GM19351 (cell line): Measurements from ENCODE around the gene EAF2.
"Not testable (repeated sequence)": the region's sequence is repeated elsewhere in the genome, so short reads cannot be mapped to it uniquely, and the experiment has no call there.

ENCODE experiments used
- ATAC-seq: cut with Tn5 transposase; IDR thresholded peaks from one replicate; pipeline ENCODE4 v1.9.1; 2021; ENCODE audit warnings: mild to moderate bottlenecking, moderate library complexity; ENCODE audit not compliant: unreplicated experiment

Gene EAF2

DNA sequence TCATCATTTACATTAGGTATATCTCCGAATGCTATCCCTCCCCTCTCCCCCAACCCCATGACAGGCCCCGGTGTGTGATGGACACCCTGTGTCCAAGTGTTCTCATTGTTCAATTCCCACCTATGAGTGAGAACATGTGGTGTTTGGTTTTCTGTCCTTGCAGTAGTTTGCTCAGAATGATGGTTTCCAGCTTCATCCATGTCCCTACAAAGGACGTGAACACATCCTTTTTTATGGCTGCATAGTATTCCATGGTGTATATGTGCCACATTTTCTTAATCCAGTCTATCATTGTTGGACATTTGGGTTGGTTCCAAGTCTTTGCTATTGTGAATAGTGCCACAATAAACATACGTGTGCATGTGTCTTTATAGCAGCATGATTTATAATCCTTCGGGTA lies 22.8 kb downstream of the EAF2 start:
- not testable (repeated sequence) for ATAC-seq

DNA sequence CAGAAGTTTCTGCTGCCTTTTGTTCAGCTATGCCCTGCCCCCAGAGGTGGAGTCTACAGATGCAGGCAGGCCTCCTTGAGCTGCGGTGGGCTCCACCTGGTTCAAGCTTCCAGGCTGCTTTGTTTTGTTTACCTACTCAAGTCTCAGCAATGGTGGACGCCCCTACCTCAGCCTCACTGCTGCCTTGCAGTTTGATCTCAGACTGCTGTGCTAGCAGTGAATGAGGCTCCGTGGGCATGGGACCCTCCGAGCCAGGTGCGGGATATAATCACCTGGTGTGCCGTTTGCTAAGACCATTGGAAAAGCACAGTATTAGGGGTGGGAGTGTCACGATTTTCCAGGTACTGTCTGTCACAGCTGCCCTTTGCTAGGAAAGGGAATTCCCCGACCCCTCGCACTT lies 28.2 kb downstream of the EAF2 start:
- not testable (repeated sequence) for ATAC-seq

DNA sequence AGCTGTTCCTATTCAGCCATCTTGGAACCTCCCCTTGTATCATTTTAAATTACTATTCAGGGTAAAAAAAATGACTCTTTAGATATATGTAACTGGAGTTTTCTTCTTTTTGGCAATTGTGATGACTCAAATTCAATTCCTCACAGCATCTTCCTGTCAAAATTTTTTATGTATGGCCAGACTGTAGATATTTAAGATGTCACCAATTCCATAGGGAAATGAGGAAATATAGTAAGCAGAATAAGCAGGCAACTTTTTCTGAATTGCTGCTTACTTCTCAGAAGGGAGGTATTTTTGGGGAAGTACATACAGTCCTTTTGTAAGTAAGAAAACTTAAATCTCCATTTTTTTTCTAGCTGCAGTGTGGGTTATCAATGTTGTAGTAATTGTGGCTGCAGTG lies 28.8 kb downstream of the EAF2 start:
- no peak for ATAC-seq

DNA sequence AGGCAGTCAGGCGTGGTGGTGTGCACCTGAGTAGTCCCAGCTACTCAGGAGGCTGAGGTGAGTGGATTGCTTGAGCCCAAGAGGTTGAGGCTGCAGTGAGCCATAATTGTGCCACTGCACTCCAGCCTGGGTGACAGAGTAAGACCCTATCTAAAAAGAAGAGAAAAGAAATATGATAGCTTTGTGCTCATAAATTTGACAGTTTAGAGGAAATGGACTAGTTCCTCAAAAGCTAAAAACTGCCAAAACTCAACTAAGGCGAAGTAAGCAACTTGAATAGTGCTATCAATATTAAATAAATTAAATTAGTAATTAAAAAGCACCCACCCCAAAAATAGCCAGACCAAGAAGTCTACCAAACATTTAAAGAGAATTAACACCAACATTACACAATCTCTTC lies 34.7 kb downstream of the EAF2 start:
- no peak for ATAC-seq

DNA sequence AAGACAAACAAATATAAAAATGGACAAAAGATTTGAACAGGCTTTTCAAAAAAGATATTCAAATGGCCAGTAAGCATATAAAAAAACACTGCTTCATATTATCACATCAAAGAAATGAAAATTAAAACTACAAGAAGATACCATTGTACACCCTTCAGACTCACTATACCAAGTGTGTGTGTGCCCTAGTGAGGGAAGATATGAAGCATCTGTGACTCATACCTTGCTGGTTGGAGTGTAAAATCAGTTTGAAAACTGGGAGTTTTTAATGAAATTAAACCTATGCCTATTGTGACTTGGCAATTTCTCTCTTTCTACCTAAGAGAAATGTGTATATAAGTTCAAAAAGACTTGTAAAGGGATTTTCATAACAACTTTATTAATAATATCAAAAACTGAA lies 35.7 kb downstream of the EAF2 start:
- ATAC-seq = no peak

DNA sequence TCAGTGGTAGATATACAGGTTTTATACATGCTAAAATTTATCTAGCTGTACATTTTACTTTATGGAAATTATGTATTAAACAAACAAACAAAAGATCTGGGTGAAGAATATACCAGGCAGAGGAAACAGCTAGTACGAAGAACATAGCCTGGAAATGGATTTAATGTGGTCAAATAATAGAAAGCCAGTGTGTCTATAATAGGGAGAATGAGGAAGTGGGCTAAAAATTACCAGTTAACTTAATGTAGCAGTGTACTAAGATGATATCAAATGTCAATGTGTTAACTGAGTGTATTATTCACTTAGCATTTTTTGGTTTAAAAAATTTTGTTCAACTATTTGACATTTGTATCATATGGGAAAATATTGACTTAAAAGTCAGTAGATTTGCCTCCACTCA lies 36.4 kb downstream of the EAF2 start:
- no peak for ATAC-seq

DNA sequence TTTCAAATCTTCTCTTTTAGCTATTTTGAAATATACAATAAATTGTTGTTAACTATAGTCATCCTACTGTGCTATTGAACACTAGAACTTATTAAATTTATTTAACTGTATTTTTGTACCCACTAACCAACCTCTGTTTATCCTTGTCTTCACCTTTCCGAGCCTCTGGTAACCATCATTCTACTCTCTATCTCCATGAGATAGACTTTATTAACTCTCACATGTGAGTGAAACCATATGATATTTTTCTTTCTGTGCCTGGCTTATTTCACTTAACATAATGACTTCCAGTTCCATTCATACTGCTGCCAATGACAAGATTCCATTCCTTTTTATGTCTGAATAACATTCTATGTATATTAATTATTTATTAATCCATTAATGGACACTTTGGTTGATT lies 43.4 kb downstream of the EAF2 start:
- ATAC-seq = no peak

DNA sequence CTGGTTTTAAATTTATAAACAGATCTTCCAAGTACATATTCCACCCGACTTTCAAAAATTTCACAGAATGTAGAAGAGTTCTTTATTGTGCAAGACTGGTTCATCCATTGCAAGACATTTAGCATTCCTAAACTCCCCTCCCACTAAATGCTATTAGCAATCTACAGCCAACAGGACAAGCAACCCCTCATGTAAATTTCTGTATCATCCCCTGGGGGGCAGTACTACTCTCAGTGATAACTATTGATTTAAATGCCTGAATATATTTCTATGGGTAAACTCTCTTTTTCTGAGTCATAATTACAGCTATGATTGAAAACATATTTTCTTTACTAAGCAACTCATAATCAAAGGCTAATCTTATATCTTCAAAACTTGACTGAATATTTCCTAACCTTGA lies 48.5 kb downstream of the EAF2 start:
- ATAC-seq = no peak

DNA sequence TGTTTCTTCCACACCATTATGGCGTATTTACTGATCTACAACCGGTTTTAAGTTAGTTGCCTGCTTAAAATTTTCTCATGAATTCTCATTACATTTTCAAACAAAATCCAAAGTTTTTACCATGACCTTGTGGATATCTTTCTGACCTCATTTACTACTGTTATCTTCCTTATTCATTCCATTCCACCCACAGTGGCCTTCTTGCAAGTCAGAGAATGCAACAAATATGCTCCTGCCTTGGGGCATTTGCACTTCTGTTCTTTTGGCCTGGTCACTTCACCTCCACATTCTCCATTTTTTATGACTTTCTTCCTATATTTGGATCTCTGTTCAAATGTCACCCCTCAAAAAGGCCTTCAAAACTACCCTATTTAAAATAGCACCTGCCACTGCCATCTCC lies 50.4 kb downstream of the EAF2 start:
- ATAC-seq = no peak

DNA sequence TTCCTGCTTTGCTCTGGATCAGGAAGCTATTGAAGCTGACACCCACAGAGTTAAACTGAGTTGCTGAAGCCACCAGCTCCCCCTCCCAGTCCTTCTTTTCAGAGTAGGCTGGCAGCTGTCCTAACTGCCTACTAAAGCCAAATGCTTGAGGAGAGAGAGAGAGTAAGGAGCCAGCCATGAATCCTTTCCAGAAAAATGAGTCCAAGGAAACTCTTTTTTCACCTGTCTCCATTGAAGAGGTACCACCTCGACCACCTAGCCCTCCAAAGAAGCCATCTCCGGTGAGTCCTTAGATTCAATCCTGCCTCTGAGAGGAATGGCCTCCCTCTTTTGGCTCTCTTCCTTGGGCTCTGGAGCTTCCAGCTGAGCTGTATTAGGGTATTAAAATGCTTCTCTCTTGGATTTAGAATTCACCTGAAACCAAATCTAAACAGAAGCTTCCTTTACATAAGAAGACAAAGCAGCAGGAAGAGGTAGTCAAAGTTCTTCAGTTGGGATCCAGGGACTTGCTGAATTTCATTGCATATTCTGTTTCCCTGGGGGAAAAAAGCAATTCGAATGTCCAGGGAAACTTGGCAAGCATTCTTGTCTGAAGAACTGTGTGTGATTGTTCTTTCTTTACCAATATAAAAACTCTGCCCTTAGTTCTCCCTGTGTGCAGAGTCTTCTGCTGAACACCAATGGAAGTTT lies 59.4 kb downstream of the EAF2 start, which contains the start of gene SLC15A2:
TSS of gene SLC15A2 (plus strand) at position 101 of the 690 bp plus-strand sequence. CDS start at position 177, 76 bp downstream.
- ATAC-seq = no peak

DNA sequence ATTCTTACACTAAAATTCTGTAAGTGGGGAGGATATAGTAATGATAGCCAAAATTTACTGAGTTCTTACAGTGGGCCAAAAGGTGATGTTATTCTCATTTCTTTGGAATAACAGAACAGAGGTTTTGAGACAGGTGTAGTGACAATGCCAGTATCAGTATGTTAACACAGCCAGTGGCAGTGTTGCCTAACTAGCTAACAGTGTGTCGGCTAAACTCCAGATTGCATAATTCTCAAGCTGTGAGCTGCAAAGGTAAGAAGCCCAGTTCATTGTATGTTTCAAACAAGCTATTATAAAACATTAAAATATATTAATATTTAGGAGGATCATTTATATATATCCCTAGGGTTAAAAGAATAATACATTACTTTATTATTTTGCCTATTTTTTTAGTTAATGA lies 60.1 kb downstream of the EAF2 start:
- no peak for ATAC-seq

DNA sequence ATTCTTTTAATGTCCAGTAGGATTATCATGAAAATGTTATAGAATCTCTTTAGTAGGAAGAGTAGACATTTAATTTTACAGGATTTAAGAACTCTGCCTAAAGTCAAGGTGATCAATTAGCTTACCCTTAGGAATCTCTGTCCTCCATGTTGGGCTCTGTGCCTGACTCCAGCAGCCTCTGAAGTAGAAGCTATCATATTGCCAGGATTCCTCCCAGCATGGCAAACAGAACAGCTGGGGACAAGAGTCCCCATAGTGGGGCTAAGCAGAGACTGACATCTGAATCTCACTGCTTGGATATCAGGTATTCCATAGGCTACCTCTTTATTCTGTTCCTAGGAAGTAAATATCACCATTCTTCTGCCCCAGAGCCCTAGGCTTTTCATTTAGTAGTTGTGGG lies 60.7 kb downstream of the EAF2 start:
- no peak for ATAC-seq

DNA sequence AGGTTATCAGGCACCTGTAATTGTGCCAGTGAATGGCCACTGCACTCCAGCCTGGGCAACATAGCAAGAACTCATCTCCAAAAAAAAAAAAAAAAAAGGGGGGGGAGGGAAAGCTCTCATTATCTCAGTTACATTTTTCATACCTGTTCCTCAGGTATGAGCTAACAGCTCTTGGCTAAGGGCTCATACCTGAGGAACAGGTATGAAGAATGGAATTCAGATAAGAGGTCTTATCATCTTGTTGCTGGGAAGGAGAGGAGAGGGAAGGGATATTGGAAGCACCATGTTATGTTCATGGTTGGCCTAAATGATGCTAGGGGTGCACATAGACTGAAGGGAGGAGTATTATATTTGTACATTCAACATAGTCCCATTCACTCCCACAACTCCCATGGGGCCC lies 61.8 kb downstream of the EAF2 start:
- no peak for ATAC-seq

DNA sequence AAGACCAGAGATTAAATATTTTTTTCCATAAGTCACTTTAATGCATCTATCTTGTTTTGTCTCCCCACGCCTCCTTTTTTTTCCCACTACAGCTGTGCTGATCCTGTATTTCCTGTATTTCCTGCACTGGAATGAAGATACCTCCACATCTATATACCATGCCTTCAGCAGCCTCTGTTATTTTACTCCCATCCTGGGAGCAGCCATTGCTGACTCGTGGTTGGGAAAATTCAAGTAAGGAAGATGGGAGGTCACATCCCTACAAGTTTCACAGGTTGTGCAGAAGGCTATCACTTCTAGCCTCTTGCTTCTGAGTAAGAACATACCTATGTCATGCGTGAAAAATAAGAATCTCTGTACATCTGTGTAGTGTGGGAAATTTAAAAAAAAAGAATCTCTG lies 62.3 kb downstream of the EAF2 start:
- no peak for ATAC-seq

DNA sequence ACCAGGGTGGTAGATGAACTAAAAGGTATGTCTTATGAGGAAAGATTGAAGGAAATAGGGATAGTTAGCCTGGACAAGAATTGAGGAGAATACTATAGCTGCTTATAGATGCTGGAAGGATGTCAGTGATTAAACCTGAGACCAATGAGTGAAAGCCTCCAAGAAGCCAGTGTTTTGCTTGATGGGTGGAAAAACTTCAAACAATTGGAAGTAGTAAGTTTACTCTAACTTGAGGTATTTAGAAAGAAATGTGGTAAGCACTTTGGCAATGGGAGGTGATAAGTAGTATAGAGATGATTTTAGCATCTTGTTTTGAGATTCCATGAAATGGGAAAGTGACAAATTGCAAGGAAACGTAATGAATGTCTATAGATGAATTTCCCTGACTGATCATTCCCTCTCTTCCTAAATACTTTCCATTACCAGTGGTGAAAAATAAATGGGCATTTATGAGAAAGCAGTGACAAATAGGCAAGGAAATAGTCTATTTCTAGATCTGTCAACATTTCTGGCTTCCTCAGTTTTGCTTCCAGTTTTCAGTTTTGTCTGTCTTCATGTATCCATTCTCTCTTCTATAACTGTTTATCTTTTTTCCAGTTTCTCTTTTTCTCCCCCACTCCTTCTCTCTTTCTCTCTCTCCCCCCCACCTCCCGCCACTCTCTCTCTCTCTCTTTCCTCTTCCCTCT lies 78.4 kb downstream of the EAF2 start:
- ATAC-seq = no peak

DNA sequence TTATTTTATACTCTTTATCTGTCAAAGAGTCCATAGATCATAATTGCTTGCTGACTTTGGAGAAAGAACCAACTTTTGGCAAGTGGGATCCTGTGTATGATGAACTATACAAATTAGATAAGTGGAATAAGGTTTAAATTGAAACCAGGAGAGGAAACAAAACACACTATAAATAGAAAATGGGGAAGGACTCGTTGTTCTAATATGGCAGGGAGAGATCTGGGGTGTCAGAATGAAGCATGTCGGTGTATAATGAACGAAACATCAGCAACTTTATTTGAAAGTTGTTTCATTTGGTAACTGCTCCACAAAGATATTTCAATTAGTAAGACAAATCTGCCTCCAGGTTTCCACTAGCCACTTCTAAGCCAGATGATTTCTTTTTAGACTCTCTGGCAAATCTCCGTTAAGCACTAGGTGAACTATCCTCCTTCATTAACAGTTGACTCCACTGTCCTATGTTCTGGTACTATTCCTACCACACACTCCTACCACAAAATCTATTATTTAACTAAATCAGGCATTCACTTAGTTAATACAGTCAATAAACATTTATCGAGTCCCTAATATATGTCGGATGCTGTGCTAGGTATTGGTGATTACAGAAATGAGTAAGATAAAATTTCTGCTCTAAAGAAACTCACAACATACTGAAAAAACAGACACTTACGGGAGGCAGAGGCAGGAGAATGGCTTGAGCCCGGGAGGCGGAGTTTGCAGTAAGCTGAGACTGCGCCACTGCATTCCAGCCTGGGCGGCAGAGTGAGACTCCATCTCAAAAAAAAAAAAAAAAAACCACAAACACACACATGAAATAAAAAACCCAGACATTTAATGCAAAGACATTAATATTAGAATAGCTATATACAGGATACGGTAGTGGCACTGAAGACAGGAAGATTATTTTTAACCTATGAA lies 79.3 kb downstream of the EAF2 start:
- no peak for ATAC-seq

DNA sequence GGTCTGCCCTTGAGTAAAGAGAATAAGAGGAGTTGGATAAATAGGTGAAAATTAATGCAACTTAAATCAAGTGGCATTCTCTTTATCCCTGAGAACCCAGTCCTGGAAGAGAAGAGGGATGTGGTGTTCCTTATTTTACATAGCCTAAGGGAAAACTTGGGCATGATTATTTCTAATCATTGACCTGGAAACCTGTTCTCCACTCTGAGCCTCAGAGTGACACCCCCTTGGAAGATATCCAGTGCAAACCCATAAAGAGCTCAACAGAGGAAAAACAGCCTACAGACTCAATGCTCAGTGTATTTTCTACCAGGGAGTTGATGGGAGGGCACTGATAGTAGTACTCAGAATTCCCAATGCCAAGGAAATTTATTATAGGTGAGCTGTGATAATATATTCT lies 81.2 kb downstream of the EAF2 start:
- no peak for ATAC-seq

DNA sequence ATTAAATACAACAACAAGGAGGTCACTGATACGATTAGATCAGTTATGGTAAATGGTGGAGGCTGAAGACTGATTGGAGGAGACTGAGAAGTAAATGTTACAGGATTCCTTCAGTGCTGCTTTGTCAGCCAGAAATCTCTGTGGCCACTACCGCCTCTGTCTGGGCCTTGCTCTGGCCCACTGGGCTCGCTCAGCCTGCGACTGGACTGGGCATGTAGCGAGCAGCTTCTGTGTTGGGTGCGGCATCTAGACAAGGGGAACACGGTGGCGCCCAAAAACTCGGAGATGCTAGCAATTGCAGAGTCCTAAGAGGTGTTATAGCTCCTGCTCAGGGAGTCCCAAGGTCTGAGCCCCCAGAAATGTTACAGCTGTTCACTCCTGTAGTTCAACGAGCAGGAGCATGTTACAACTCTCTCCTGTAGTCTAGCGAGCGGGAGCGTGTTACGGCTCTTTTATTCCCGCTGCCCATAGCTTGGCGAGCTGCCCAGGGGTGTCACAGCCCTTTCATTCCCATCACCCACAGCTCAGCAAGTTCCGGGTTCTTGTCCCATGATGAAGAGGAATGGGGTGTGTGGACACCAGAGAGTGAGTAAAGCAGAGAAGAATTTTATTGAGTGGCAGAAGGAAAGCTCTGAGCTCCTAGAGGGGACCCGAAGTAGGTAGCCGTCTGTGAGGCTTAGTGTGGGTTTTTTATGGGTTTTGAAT lies 83.9 kb downstream of the EAF2 start:
- ATAC-seq = no peak

DNA sequence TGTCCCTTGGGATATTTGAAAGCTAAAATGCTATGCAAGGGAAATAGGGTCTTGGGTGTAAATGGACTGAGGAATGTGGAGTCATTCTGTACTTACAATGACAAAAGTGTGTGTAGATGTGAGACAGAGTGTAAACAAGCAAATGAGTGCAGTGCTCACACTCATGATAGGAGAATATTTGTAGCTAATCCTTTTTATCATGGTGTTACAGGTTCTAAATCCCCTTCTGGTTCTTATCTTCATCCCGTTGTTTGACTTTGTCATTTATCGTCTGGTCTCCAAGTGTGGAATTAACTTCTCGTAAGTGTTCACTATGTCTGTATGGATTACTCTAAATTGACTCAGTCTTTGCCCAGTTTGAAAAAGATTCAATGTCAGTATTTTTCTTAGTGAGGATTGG lies 89.7 kb downstream of the EAF2 start:
- no peak for ATAC-seq

DNA sequence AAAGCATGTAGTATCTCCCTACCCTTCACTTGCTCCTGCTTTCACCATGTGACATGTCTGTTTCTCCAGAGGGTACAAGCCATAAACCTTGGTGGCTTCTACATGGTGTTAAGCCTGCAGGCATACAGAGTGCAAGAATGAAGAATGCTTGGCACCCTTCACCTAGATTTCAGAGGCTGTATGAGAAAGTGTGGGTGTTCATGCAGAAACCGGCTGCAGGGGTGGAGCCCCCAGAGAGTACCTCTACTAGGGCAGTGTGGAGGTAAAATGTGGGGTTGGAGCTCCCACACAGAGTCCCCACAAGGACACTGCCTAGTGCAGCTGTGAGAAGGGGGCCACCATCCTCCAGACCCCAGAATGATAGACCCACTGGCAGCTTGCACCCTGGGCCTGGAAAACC lies 91.4 kb downstream of the EAF2 start:
- no peak for ATAC-seq
